ENCODE data around the gene GRID1.

GRID1 gene

GRCh38 chr10:85665078-85665477, 701.5 kb downstream of the GRID1 start:
- H3K4me3 ChIP-seq (ENCODE audit: low read depth, low read length), result no peak overlapping the region
- no peak for DNase-seq (ENCODE audit: low read depth)

- no peak for DNase-seq (ENCODE audit: low read depth)
- no peak overlapping the region for H3K4me3 ChIP-seq (ENCODE audit: low read depth, low read length)
Observed at GRCh38 chr10:85661123-85661522, 705.5 kb downstream of the GRID1 start.

- H3K4me3 ChIP-seq (ENCODE audit: low read depth, low read length), result no peak overlapping the region
- DNase-seq (ENCODE audit: low read depth), result no peak
Observed at GRCh38 chr10:85659331-85659730, 707.3 kb downstream of the GRID1 start.

- no peak overlapping the region for H3K4me3 ChIP-seq (ENCODE audit: low read depth, low read length)
- DNase-seq (ENCODE audit: low read depth), result no peak
Observed at GRCh38 chr10:85658518-85658917, 708.1 kb downstream of the GRID1 start.

GRCh38 chr10:85657476-85658113, 709.0 kb downstream of the GRID1 start:
- DNase-seq (ENCODE audit: low read depth), result no peak
- no peak overlapping the region for H3K4me3 ChIP-seq (ENCODE audit: low read depth, low read length)

- peak; percentile 59 for DNase-seq (ENCODE audit: low read depth)
Observed at GRCh38 chr10:85655411-85655810, 711.2 kb downstream of the GRID1 start.

GRCh38 chr10:85651497-85651882, 715.1 kb downstream of the GRID1 start:
- no peak overlapping the region for H3K4me3 ChIP-seq (ENCODE audit: low read depth, low read length)
- DNase-seq (ENCODE audit: low read depth), result peak; percentile 51

More at GRCh38 chr10:85655411-85655810, 711.2 kb downstream of the GRID1 start:
- H3K4me3 ChIP-seq (ENCODE audit: low read depth, low read length), result no peak overlapping the region

- H3K4me3 ChIP-seq (ENCODE audit: low read depth, low read length), result no peak overlapping the region
- DNase-seq (ENCODE audit: low read depth), result no peak
Observed at GRCh38 chr10:85650791-85651496, 715.7 kb downstream of the GRID1 start.

- DNase-seq (ENCODE audit: low read depth), result no peak
- H3K4me3 ChIP-seq (ENCODE audit: low read depth, low read length), result no peak overlapping the region
Observed at GRCh38 chr10:85649461-85649860, 717.1 kb downstream of the GRID1 start.

- DNase-seq (ENCODE audit: low read depth), result no peak
- H3K4me3 ChIP-seq (ENCODE audit: low read depth, low read length), result no peak overlapping the region
Observed at GRCh38 chr10:85648279-85648754, 718.3 kb downstream of the GRID1 start.

- H3K4me3 ChIP-seq (ENCODE audit: low read depth, low read length), result no peak overlapping the region
- no peak for DNase-seq (ENCODE audit: low read depth)
Observed at GRCh38 chr10:85647741-85648140, 718.9 kb downstream of the GRID1 start.

GRCh38 chr10:85645926-85646711, 720.5 kb downstream of the GRID1 start:
- peak; percentile 53 for DNase-seq (ENCODE audit: low read depth)
- H3K4me3 ChIP-seq (ENCODE audit: low read depth, low read length), result no peak overlapping the region

GRCh38 chr10:85645053-85645452, 721.5 kb downstream of the GRID1 start:
- no peak overlapping the region for H3K4me3 ChIP-seq (ENCODE audit: low read depth, low read length)
- DNase-seq (ENCODE audit: low read depth), result peak; percentile 35

- H3K4me3 ChIP-seq (ENCODE audit: low read depth, low read length), result no peak overlapping the region
- no peak for DNase-seq (ENCODE audit: low read depth)
Observed at GRCh38 chr10:85643845-85644525, 722.6 kb downstream of the GRID1 start.

- H3K4me3 ChIP-seq (ENCODE audit: low read depth, low read length), result no peak overlapping the region
Observed at GRCh38 chr10:85643171-85643844, 723.3 kb downstream of the GRID1 start.

GRCh38 chr10:85642421-85643170, 724.0 kb downstream of the GRID1 start:
- DNase-seq (ENCODE audit: low read depth), result peak; percentile 86
- H3K4me3 ChIP-seq (ENCODE audit: low read depth, low read length), result no peak overlapping the region

More at GRCh38 chr10:85643171-85643844, 723.3 kb downstream of the GRID1 start:
- no peak for DNase-seq (ENCODE audit: low read depth)

GRCh38 chr10:85642082-85642420, 724.5 kb downstream of the GRID1 start:
- H3K4me3 ChIP-seq (ENCODE audit: low read depth, low read length), result no peak overlapping the region
- DNase-seq (ENCODE audit: low read depth), result peak; percentile 38

- H3K4me3 ChIP-seq (ENCODE audit: low read depth, low read length), result no peak overlapping the region
- DNase-seq (ENCODE audit: low read depth), result no peak
Observed at GRCh38 chr10:85641479-85642009, 725.1 kb downstream of the GRID1 start.

Data from skeletal muscle cell (primary cell).